GM20000 (cell line): ENCODE data around the gene RSPO3.
A peak's percentile ranks its signal among the peaks of the same experiment; 100 is the strongest.

ENCODE experiments used
- DNase-seq: peaks from one replicate; pipeline ENCODE4 v3.0.0; 2012; ENCODE audit warnings: low spot score
- TF ChIP-seq, protein P1 (sequence below): IDR thresholded peaks from 2 replicates; pipeline ENCODE4 v1.5.1; 2012; ENCODE audit warnings: mild to moderate bottlenecking, control low read depth; ENCODE audit errors: extremely low read depth, missing control alignments

RSPO3 gene

GRCh38 chr6:127111526-127111925 lies 6.9 kb upstream of the RSPO3 start:
- TF ChIP-seq, protein P1, sequence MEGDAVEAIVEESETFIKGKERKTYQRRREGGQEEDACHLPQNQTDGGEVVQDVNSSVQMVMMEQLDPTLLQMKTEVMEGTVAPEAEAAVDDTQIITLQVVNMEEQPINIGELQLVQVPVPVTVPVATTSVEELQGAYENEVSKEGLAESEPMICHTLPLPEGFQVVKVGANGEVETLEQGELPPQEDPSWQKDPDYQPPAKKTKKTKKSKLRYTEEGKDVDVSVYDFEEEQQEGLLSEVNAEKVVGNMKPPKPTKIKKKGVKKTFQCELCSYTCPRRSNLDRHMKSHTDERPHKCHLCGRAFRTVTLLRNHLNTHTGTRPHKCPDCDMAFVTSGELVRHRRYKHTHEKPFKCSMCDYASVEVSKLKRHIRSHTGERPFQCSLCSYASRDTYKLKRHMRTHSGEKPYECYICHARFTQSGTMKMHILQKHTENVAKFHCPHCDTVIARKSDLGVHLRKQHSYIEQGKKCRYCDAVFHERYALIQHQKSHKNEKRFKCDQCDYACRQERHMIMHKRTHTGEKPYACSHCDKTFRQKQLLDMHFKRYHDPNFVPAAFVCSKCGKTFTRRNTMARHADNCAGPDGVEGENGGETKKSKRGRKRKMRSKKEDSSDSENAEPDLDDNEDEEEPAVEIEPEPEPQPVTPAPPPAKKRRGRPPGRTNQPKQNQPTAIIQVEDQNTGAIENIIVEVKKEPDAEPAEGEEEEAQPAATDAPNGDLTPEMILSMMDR: no peak
- DNase-seq: no peak

GRCh38 chr6:127114214-127114760 lies 4.2 kb upstream of the RSPO3 start:
- DNase-seq: no peak
- TF ChIP-seq, protein P1: no peak

GRCh38 chr6:127115084-127115655 lies 3.3 kb upstream of the RSPO3 start:
- TF ChIP-seq, protein P1: no peak
- DNase-seq: no peak

GRCh38 chr6:127115746-127116145 lies 2.7 kb upstream of the RSPO3 start:
- TF ChIP-seq, protein P1: no peak
- DNase-seq: no peak

DNA sequence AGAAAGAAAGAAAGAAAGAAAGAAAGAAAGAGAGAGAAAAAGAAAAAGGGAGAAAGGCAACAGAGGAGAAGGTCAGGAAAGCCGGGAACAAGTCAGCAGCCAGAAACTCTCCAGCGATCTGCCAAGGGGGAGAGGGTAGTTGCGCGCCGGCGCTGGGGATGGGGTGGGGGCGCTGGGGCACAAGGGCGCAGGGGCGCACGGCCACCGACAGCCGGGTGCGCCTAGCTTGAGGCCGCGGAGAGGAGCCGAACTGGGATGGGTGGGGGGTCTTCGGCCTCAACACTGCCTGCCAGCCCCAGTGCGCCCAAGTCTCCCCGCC lies 533 bp upstream of the RSPO3 start:
- TF ChIP-seq, protein P1: no peak
- no peak for DNase-seq

- DNase-seq: peak; percentile 56
- TF ChIP-seq, protein P1: no peak
Measured at GRCh38 chr6:127119102-127120022, 891 bp downstream of the RSPO3 start.

GRCh38 chr6:127120023-127120786 lies 1.7 kb downstream of the RSPO3 start:
- TF ChIP-seq, protein P1: no peak
- peak; percentile 17 for DNase-seq
